AG09319 (cell line): ENCODE results near the gene TXNRD3.

ENCODE experiments used
- DNase-seq: peaks from one replicate; pipeline ENCODE4 v3.0.0-alpha.2; 2010; ENCODE audit warnings: low read depth; ENCODE audit errors: extremely low read depth
- TF ChIP-seq, protein P1 (sequence below): IDR thresholded peaks from 2 replicates; pipeline ENCODE4 v1.5.1; 2011; ENCODE audit warnings: low read depth, mild to moderate bottlenecking, inconsistent platforms, low read length, moderate library complexity

Gene TXNRD3

DNA sequence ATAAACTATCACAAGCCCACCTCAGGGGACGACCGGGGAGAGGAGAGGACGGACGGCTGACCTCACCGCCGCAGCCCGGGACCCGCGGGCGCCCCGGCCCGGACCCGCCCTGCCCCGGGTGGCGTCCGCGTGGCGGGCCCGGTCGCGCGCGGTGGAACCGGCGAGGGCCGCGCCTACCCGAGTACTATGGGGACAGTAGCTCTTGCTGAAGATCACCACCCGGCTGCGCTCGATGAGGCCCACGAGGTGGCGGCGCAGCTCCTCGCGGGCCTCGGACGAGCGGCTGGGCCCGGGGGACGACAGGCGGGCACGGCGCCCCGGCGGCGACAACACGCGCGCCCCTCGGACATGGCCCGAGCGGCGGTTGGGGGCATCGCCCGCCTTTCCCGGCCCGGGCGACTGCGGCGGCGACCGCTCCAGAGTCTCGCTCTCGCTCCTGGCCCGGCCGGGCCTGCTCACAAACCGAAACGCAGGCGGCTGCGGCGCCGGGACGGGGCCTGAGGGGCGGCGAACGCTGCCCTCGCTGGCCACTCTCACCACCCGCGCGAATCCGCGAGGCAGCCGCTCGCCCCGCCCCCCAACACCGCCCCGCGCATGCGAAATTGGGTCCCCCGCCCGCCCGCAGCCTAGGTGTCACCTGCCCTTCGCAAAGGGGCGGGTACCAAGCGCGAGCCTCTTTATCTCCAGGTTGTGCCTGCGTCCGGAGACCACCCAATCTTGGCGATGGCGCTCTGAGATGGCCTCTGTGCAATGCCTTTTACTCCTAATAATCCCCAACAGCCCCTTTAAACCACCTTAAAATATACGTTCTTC is at the start of gene TXNRD3:
TSS of gene TXNRD3 (minus strand) at position 554 of the 813 bp plus-strand sequence.
- DNase-seq = peak; percentile 29
- TF ChIP-seq, protein P1, sequence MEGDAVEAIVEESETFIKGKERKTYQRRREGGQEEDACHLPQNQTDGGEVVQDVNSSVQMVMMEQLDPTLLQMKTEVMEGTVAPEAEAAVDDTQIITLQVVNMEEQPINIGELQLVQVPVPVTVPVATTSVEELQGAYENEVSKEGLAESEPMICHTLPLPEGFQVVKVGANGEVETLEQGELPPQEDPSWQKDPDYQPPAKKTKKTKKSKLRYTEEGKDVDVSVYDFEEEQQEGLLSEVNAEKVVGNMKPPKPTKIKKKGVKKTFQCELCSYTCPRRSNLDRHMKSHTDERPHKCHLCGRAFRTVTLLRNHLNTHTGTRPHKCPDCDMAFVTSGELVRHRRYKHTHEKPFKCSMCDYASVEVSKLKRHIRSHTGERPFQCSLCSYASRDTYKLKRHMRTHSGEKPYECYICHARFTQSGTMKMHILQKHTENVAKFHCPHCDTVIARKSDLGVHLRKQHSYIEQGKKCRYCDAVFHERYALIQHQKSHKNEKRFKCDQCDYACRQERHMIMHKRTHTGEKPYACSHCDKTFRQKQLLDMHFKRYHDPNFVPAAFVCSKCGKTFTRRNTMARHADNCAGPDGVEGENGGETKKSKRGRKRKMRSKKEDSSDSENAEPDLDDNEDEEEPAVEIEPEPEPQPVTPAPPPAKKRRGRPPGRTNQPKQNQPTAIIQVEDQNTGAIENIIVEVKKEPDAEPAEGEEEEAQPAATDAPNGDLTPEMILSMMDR = no peak

DNA sequence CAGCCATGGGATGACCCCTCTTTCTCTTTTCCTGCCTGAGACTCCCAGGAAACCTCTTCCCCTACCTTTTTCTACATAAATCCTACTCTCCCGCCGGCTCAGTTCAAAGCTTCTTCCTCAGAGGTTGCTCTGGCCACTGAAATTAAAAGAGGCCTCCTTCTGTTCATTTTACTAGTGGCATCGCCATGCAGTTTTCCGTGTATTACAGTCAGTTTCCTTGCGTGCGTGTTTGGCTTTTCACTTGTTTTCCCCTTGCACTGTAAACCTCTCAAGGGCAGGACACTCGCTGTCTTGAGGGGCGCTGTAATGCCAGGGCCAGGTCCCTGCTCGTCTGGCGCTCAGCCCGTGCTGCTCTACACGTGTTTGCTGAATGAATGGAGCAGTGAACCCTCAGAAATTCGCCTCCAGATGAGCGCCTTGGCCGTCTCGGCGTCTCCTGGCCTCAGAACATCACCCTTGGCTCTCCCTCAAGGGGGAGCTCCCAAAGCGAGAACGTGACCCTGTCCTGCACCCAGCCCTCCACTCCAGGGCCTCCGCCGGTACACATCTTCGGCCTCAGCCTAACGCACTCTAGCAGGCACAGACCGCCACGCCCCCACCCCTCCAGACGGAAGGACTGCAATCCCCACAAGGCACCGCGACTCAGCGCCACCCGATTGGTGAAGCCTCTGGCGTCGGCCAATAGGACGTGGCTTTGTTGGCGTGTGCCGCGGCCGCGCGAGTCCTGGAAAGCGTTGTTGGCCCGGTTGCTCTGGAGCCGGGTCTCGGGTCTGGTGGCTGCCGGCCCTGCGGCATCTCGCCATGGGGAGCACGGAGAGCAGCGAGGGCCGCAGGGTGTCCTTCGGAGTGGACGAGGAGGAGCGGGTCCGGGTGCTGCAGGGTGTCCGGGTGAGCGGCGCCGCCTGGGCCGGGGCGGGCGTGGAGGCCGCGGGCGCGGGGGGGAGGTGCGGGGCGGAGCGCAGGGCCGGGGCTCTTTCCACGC is 48.9 kb upstream of the TXNRD3 start, which contains the start of gene CHCHD6:
TSS of gene CHCHD6 (plus strand) at position 729 of the 982 bp plus-strand sequence. CDS start at position 802, 73 bp downstream.
- DNase-seq = peak; percentile 88
- TF ChIP-seq, protein P1 = peak; percentile 0; the same call in 1 of the 2 replicates

DNA sequence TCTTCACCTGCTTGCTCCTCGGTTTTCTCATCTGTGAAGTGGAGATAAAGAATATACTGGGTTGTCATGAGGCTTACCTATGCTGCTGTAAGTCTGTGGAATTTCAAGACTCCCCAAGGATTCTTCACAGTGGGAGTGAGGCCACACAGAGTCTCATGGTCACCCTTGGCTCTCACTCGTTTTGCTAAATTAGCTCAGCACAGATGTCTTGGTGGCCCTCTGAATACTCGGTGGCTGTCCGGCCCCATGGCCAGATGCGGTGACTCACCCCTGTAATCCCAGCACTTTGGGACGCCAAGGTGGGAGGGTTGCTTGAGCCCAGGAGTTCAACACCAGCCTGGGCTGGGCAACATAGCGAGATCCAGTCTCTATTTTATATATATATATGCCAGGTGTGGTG is 44.1 kb upstream of the TXNRD3 start:
- no peak for DNase-seq

DNA sequence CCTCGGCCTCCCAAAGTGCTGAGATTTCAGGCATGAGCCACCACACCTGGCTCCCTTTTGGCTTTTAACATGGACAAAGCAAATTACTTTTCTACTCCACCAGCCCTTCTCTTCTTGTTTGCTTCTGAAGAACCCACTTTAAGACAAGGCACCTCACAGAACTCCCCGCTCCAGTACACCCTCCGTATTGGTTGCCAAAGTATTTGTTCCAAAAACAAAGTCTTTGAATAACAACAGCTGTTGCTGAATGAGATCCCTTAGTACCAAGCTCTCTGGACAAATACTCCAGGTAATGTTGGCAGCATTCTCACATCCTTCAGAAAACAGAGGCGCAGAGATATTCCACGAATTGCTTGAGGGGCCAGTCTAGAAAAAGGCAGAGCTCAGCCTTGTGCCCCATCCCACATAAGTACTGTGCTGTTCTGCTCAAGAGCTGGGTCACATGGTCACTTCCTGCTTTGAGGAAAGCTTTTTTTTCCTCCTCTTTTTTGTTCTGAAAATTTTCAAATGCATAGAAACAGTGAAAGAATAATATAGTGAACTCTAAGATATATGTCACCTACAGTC is 41.9 kb upstream of the TXNRD3 start:
- no peak for DNase-seq
- TF ChIP-seq, protein P1 = no peak

More for the DNA sequence above, 44.1 kb upstream of the TXNRD3 start:
- TF ChIP-seq, protein P1 = no peak

DNA sequence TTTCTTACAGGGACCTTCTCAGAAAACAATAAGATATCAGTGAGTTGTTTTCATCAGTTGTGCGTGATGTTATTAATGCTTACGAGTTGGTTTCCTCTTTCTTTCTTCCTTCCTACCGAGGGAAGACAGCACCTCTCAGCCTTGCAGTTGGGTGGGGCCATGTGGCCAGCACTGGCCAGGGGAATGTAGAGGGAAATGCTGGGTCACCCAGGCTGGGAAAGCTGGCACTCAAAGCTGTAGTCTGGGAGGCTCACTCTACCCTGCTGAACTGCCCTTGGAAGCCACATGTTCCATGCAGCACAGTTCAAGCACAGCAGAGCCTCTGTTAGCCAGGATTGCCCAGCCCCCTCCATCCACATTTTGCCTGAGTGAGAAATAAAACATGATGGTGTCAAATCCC is 39.0 kb upstream of the TXNRD3 start:
- no peak for DNase-seq
- TF ChIP-seq, protein P1 = no peak

DNA sequence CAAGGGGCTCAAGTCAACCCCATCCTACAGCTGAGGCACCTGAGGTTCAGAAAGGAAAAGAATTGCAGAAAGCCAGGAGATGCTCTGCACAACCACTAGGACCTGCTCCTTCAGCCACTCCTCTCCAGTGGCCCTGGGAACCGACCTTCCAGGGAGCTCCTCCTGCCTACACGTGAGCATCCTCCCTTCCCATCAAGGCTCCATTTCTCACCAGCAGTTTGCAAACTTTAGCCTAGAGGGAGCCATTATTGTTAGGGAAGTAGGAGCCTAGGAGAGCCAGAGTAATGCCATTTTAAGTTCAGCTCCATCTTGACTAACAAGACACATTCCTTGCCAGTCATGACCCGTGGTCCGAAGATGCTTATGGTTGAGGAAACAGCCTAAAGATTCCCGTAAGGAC is 37.9 kb upstream of the TXNRD3 start:
- DNase-seq = no peak
- TF ChIP-seq, protein P1 = no peak
